Stimulated activated CD4-positive, alpha-beta T cell treated with anti-CD3 and anti-CD28 coated beads, Interleukin-2, amount 100 ng/mL, for 24 hours (primary cell): ENCODE results near the gene ACD.
"Not testable (repeated sequence)": the region's sequence is repeated elsewhere in the genome, so short reads cannot be mapped to it uniquely, and the experiment has no call there.

Experiments
- DNase-seq, 2 donors: peaks; one replicate each; pipeline ENCODE4 v3.0.0-alpha.2; 2020

The ACD gene

GRCh38 chr16:67659675-67660563 lies at the start of gene ACD:
TSS of gene ACD (minus strand) at chr16:67660260. CDS start at chr16:67660220, 40 bp downstream.
- peak; percentile 94 to 95 for DNase-seq

GRCh38 chr16:67709050-67709449 lies 49.0 kb upstream of the ACD start:
- no peak for DNase-seq

GRCh38 chr16:67708368-67708771 lies 48.3 kb upstream of the ACD start:
- DNase-seq: no peak

DNA sequence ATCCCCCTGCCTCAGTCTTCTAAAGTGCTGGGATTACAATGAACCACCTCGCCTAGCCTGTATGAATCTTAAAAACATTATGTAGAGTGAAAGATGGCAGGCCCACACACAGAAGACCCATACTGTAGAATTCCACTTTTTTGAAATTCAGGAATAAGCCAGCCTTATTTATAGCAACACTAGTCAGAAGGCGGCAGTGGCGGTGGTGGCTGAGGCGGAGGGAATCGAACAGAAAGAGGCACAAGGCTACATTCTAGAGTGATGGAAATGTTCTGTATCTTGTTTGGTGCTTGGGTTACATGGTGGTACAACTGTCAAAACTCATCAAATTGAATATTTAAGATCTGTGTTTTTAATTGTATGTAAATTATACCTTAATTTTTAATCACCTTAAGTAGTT lies 47.7 kb upstream of the ACD start:
- DNase-seq: no peak

GRCh38 chr16:67707210-67707609 lies 47.1 kb upstream of the ACD start:
- DNase-seq: no peak

GRCh38 chr16:67704110-67704509 lies 44.0 kb upstream of the ACD start:
- DNase-seq: no peak

DNA sequence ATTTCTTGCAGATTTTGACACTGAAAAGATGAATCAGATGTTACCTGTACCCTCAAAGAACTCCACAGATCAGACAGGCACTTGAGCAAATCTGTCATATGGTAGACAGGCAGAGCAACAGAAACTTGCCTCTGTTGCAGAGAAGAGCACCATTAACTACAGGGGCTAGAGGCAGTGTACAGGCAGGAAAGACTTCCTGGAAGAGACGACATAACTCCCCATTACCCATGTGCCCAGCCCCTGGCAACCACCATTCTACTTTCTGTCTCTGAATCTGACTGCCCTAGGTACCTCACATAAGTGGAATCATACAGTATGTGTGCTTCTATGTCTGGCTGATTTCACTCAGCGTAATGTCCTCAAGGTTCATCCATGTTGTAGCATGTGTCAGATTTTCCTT lies 43.6 kb upstream of the ACD start:
- no peak for DNase-seq

DNA sequence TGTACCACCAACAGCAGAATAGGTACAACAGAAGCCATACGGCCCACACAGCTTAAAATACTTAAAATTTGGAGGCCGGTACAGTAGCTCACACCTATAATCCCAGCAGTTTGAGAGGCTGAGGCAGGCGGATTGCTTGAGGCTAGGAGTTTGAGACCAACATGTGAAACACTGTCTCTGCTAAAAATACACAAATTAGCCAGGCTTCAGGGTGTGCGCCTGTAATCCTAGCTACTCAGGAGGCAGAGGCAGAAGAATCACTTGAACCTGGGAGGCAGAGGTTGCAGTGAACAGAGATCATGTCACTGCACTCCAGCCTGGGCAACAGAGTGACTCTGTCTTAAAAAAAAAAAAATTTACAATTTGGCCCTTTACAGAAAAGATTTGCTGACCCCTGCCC lies 42.1 kb upstream of the ACD start:
- DNase-seq: no peak

DNA sequence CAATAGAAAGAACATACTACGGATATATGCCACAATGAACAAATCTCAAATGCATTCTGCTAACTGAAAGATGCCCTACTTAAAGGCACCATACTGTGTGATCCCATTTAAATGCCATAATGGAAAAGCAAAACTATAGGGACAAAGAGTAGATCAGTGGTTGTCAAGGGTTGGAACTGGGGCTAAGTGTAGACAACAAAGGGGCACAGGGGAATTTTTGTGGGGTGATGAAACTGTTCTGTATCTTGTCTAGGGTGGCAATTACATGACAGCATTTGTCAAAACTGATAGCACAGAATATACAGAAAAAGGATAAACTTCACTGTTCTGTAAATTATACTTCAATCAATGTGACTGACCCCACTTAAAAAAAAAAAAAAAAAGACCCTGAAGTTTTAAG lies 41.4 kb upstream of the ACD start:
- DNase-seq: no peak

GRCh38 chr16:67699265-67699664 lies 39.2 kb upstream of the ACD start:
- no peak for DNase-seq

GRCh38 chr16:67697422-67698185 lies 37.5 kb upstream of the ACD start:
- DNase-seq: no peak

DNA sequence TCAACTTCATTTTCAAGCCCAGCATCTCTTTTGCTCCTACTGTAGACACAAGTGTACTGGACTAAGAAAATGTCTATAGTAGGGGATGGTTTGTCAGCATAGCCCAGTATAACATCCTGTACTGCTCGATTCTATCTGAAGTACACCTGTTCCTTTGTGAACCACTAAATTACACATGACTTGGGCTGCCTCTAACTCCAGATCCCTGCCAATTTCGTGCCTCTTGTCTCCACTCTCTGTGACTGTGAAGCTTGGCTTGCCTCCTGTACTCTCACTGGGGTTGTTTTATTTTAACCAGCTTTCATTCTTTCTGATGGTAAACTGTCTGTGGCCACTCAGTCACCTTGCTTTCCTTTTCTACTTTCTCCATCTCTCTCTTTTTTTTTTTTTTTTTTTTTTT lies 34.6 kb upstream of the ACD start:
- DNase-seq: no peak

GRCh38 chr16:67693517-67694285 lies 33.6 kb upstream of the ACD start:
- DNase-seq: not testable (repeated sequence)

GRCh38 chr16:67685388-67686112 lies 25.5 kb upstream of the ACD start:
- no peak for DNase-seq

DNA sequence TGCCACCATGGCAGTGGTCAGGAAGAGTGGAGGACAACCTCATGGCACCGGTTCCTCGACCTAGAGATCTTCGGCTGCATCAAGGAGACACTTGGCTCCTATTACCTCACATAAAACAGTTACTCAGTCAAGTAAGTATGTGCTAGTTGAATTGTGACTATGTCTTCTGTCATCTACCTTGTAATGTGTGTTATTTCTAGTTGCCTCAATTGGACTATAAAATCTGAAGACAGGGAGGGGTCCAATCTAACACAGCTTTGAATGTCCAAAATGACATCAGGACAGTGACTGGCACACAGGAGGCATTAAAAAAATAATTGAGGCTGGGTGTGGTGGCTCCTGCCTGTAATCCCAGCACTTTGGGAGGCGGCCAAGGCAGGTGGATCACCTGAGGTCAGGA lies 23.7 kb upstream of the ACD start:
- no peak for DNase-seq

DNA sequence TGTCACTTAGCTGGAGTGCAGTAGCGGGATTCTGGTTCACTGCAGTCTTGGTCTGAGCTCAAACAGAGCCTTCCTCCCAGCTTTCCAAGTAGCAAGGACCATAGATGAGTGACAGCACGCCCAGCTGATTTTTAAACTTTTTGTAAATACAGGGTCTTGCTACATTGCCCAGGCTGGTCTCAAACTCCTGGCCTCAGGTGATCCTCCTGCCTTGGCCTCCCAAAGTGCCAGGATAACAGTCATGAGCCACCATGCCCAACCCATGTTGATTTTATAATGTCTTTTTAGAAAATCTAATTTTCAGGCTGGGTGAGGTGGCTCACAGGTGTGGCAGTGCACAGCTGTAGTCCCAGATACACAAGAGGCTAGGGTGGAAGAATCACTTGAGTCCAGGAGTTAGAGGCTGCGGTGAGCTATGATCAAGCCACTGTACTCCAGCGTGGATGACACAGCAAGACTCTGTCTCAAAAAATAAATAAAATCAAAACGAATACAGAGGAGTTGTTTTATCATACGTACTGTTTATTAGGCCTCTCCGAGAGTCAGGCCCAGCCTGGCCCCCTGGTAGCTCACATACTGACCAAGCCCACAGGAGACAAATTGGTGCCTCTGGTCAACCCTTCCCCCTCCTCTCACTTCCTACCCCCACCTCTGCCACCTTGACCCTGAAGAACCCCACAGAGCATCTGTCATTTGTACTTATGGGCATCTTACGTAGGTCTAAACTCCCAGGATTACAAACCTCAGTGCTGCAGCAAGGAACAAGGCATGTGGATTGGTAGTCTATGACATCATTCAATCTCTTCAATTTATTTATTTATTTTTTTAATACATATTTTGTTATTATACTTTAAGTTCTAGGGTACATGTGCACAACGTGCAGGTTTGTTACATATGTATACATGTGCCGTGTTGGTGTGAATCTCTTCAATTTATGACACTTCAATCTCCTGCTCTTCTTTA lies 20.2 kb upstream of the ACD start:
- DNase-seq: no peak

DNA sequence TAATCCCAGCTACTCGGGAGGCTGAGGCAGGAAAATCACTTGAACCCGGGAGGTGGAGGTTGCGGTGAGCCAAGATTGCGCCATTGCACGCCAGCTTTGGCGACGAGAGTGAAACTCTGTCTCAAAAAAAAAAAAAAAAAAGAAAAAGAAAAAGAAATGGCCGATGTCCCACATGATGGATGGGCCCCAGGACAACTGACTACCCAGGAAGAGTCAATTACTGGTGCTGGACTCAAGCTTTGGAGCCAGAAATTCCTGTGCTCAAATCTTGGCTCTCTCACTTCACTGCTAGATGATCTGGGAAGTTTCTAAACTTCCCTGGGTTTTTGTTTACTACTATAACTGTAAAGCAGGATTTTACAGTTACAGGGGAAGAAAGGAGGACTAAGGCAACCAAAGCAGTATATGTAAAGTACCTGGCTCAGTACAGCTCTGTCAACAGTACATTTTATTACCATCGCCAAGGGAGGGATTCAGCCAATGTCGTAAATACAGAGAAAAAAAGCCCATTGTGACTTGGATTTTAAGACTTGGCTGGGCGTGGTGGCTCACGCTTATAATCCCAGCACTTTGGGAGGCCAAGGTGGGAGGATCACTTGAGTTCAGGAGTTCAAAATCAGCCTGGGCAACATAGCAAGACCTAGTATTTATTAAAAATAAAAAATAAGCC lies 18.4 kb upstream of the ACD start:
- no peak for DNase-seq

- no peak for DNase-seq
Measured at GRCh38 chr16:67677712-67678111, 17.7 kb upstream of the ACD start.

DNA sequence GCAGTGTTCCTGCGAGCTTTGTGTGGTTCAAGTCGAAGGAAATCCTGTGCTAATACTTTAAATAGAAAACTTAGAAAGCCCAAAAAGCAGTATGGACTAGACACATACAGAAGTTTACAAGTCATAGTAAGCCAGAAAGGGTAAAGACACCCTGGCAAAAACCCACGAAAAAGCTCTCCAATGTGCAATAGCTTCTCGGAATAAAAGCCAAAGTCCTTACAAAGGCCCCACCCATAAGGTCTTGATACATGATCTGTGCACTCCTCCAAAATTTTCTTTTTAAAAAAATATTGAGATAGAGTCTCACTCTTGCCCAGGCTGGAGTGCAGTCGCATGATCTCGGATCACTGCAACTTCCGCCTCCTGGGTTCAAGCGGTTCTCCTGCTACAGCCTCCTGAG lies 16.9 kb upstream of the ACD start:
- no peak for DNase-seq

- DNase-seq: no peak
Measured at GRCh38 chr16:67676516-67676915, 16.5 kb upstream of the ACD start.

GRCh38 chr16:67675999-67676398 lies 15.9 kb upstream of the ACD start:
- DNase-seq: no peak
